SU-DHL-6 (cell line): ENCODE measurements around the gene SETMAR.

Experiments used
- CTCF ChIP-seq: fragments of 200-600 bp; sonication (generic); IDR thresholded peaks from one replicate; pipeline ENCODE4 v1.5.1; 2017; ENCODE audit warnings: antibody characterized with exemption, mild to moderate bottlenecking, low read length, moderate library complexity; ENCODE audit not compliant: insufficient read depth, poor library complexity, severe bottlenecking
- EZH2phosphoT487 ChIP-seq: fragments of 200-600 bp; sonication (generic), shearing (Covaris generic); conservative IDR thresholded peaks from 2 replicates; pipeline ENCODE4 v1.6.1; 2018; ENCODE audit warnings: mild to moderate bottlenecking, antibody characterized with exemption, low read length, moderate library complexity, mixed read lengths

GRCh38 chr3:4341336-4341675, 38.1 kb downstream of the SETMAR start:
- TF ChIP-seq CTCF (no peak), EZH2phosphoT487 (no peak)
